NCI-H128 (cell line): Measurements from ENCODE around the gene CRAMP1.
"Not testable (repeated sequence)": the region's sequence is repeated elsewhere in the genome, so short reads cannot be mapped to it uniquely, and the experiment has no call there.

Source experiments
- DNase-seq: peaks from one replicate; lab custom pipeline; 2025; ENCODE audit not compliant: unreplicated experiment; lab: John Stamatoyannopoulos, UW

CRAMP1 gene

GRCh38 chr16:1707193-1707790 is 95.1 kb downstream of the CRAMP1 start:
- DNase-seq: no peak

GRCh38 chr16:1708083-1708767 is 96.1 kb downstream of the CRAMP1 start:
- DNase-seq: no peak

- no peak for DNase-seq
Measured at GRCh38 chr16:1708768-1709180, 96.6 kb downstream of the CRAMP1 start.

- DNase-seq: no peak
Measured at GRCh38 chr16:1709356-1709755, 97.2 kb downstream of the CRAMP1 start.

DNA sequence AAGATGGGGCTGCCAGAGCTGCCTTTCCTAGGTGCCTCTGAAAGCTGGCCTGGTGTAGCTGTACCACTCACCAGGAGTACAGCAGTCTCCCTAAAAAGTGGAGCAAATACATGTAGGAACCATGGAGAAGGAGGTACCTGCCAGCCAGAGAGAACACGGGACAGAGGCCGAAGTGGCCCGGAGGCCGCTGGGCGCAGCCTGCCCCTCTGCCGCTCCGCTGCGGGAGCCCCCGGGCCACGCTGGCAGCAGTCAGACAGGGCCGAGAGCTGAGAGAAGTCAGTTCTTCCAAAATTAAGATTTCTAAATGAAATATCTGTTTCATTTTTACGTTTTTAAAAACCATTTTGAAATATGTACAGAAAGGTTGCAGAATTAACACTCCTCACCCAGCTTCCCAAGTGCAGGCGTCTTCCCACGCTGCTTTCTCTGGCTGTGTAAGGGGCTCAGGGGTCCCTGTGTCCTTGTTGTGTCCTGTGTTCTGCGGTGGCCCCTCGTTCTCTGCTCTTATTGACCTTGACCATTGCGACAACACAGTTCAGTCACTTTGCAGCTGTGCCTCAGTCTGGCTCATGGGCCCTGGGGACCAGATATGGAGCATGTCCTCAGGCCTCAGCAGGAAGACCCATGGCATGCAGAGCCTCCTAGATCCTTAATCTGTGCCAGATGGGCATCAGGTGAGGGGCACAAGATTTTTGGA is 98.8 kb downstream of the CRAMP1 start:
- no peak for DNase-seq

- no peak for DNase-seq
Measured at GRCh38 chr16:1712791-1713261, 100.7 kb downstream of the CRAMP1 start.

GRCh38 chr16:1713331-1713730 is 101.2 kb downstream of the CRAMP1 start:
- DNase-seq: no peak

- no peak for DNase-seq
Measured at GRCh38 chr16:1713933-1714332, 101.8 kb downstream of the CRAMP1 start.

DNA sequence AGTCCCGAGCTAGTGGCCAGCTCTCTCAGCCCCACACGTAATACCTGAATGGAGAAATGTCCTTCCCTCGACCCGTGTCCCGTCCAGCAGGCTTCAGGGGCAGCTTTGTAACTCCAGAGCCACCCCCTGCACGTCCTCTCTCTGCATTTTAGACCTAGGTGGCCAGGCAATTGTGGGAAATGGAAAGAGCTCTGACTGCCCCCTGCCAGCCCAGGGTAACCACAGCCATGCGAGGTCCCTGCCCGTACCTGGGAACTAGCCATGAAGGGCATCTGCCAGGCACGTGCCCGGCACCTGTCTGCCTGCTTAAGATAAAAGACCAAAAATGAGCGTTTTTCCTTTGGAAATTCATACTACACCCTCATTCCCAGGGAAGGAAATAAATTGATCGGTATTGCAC is 103.1 kb downstream of the CRAMP1 start:
- no peak for DNase-seq

- not testable (repeated sequence) for DNase-seq
Measured at GRCh38 chr16:1718236-1718635, 106.1 kb downstream of the CRAMP1 start.

DNA sequence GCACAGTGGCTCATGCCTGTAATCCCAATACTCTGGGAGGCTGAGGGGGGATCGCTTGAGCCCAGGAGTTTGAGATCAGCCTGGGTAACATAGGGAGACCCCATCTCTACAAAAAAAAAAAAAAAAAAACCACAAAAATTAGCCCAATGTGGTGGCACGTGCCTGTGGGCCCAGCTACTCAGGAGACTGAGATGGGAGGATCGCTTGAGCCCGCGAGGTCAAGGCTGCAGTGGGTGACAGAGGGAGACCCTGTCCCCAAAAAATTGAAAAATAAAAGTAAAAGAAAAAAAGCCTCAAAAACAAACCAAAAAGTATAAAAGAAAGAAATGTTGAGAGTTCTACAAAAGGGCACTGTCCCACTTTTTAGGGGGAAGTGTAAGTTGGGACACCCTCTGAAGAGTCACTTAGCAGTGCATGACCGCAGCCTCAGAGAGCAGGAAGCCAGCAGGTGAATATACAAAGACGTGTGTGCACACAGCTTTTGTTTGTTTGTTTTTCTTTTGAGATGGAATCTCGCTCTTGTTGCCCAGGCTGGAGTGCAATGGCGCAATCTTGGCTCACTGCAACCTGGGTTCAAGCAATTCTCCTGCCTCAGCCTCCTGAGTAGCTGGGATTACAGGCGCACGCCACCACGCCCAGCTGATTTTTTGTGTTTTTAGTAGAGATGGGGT is 107.5 kb downstream of the CRAMP1 start:
- DNase-seq: not testable (repeated sequence)

DNA sequence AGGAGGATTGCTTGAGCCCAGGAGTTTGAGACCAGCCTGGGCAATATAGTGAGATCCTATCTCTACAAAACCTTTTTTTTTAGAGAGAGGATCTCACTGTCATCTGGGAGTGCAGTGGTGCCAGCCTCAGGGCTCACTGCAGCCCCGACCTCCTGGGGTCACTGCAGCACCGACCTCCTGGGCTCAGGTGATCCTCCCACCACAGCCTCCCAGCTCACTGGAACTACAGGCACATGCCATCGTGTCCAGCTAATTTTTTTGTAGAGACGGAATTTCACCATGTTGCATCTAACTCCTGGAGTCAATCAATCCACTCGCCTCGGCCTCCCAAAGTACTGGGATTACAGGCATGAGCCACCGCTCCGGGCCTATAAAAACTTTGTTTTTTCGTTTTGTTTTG is 109.2 kb downstream of the CRAMP1 start:
- DNase-seq: no peak

DNA sequence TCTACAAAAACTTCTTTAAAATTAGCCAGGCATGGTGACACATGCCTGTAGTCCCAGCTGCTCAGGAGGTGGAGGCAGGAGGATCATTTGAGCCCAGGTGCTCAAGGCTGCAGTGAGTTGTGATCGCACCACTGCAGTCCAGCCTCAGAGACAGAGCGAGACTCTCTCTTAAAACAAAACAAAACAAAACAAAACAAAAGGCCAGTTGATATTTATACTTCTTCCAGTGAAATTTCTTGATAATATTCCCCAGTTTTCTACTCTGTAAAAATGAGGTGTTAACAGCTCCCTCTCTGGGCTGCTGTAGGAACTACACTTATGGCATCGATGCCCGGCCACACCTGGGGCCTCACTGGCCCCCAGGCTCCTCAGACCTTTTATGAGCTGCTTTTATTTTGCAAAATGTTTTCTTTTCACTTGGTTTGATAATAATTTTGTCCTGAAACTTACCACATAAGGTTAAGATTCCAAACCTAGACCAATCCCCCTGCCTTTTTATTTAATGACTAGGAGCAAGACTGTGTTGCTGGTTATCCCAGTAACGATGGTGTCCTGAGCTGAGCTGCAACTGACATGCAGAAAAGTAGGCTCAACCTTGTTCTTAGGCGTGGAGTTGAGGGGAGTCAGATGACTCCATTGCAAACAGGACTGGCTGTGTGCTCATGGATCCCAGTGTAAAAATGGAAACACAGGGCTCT is 111.4 kb downstream of the CRAMP1 start:
- no peak for DNase-seq

- DNase-seq: no peak
Measured at GRCh38 chr16:1724491-1724890, 112.3 kb downstream of the CRAMP1 start.

DNA sequence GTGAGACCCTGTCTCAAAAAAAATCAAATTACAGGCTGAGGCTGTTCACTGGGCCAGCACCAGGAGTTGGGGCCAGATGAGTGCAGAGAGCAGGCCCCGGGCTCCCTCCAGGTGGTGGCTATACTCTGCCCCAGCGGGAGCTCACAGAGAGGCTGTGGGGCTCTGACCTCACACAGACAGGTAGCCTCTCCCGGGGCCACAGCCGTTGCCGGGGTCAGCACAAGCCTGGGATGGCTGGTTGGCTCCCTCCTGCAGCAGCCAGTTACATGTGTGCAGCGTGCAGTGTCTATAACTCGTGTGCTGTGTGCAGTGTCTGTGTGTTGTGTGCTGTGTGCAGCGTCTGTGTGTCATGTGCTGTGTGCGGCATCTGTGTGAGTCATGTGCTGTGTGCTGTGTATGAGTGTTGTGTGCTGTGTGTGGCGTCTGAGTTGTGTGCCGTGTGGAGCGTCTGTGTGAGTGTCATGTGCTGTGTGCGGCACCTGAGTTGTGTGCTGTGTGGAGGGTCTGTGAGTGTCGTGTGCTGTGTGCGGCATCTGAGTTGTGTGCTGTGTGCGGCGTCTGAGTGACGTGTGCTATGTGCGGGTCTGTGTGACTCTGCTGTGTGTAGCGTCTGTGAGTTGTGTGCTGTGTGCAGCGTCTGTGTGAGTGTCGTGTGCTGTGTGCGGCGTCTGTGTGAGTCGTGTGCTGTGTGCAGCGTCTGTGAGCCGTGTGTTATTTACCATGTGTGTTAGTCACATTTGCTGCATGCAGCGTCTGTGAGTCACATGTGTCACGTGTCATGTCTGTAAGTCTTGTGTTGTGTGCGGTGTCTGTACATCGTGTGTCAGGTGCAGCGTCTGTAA is 114.7 kb downstream of the CRAMP1 start:
- no peak for DNase-seq
